H9 (cell line): ENCODE data around the gene NEK7. TPM values are rescaled to one million over a fixed set of nuclear protein-coding genes. Genes with fewer than 3 reads are reported as not detected.

Experiments
- DNase-seq: peaks from one replicate; pipeline ENCODE4 v3.0.0-alpha.2; 2017
- H2AFZ ChIP-seq: one replicate; pipeline ENCODE4 v1.6.1; 2013; ENCODE audit warnings: mild to moderate bottlenecking, low read length, control low read depth, moderate library complexity
- H2AK5ac ChIP-seq: 2 replicates; pipeline ENCODE4 v1.6.1; 2013; ENCODE audit warnings: low read length, control low read depth, mixed read lengths; ENCODE audit not compliant: insufficient read length
- H2BK120ac ChIP-seq: one replicate; pipeline ENCODE4 v1.6.1; 2013; ENCODE audit warnings: low read depth, mild to moderate bottlenecking, low read length, control low read depth, inconsistent platforms; ENCODE audit not compliant: poor library complexity, severe bottlenecking
- H2BK12ac ChIP-seq: 2 replicates; pipeline ENCODE4 v1.6.1; 2013; ENCODE audit warnings: low read length, control low read depth, mixed read lengths, low read depth; ENCODE audit not compliant: insufficient read length
- H2BK15ac ChIP-seq: 2 replicates; pipeline ENCODE4 v1.6.1; 2013; ENCODE audit warnings: low read depth, low read length, control low read depth
- H2BK20ac ChIP-seq: one replicate; pipeline ENCODE4 v1.6.1; 2013; ENCODE audit warnings: low read depth, mild to moderate bottlenecking, low read length, control low read depth, inconsistent platforms; ENCODE audit not compliant: poor library complexity, severe bottlenecking
- H2BK5ac ChIP-seq: 2 replicates; pipeline ENCODE4 v1.6.1; 2013; ENCODE audit warnings: low read length, control low read depth, mixed read lengths; ENCODE audit not compliant: insufficient read length
- H3K14ac ChIP-seq: 2 replicates; pipeline ENCODE4 v1.6.1; 2013; ENCODE audit warnings: low read length, control low read depth; ENCODE audit not compliant: insufficient read depth
- H3K18ac ChIP-seq: 2 replicates; pipeline ENCODE4 v1.6.1; 2013; ENCODE audit warnings: low read depth, mild to moderate bottlenecking, mixed read lengths, low read length, control low read depth; ENCODE audit not compliant: insufficient read length
- H3K23ac ChIP-seq: 2 replicates; pipeline ENCODE4 v1.6.1; 2013; ENCODE audit warnings: low read length, control low read depth, mixed read lengths, low read depth; ENCODE audit not compliant: insufficient read length
- H3K23me2 ChIP-seq: 2 replicates; pipeline ENCODE4 v1.6.1; 2013; ENCODE audit warnings: low read depth, mild to moderate bottlenecking, mixed read lengths, low read length, control low read depth; ENCODE audit not compliant: insufficient read length, poor library complexity, severe bottlenecking
- H3K27ac ChIP-seq: 2 replicates; pipeline ENCODE4 v1.5.1; 2013; ENCODE audit warnings: low read length, control low read depth, mixed read lengths, low read depth; ENCODE audit not compliant: insufficient read length
- H3K27me3 ChIP-seq: 2 replicates; pipeline ENCODE4 v1.6.1; 2013; ENCODE audit warnings: low read length, control low read depth, inconsistent platforms; ENCODE audit not compliant: insufficient read depth
- H3K4ac ChIP-seq: 2 replicates; pipeline ENCODE4 v1.6.1; 2013; ENCODE audit warnings: low read depth, mild to moderate bottlenecking, control low read depth, inconsistent platforms, low read length, moderate library complexity
- H3K4me1 ChIP-seq: 2 replicates; pipeline ENCODE4 v1.6.1; 2013; ENCODE audit warnings: low read length, control low read depth, inconsistent platforms; ENCODE audit not compliant: insufficient read depth
- H3K4me2 ChIP-seq: 2 replicates; pipeline ENCODE4 v1.6.1; 2013; ENCODE audit warnings: low read length, control low read depth, mixed read lengths; ENCODE audit not compliant: insufficient read length, insufficient read depth
- H3K56ac ChIP-seq: 2 replicates; pipeline ENCODE4 v1.6.1; 2013; ENCODE audit warnings: low read depth, mild to moderate bottlenecking, mixed read lengths, low read length, control low read depth; ENCODE audit not compliant: insufficient read length
- H3K79me1 ChIP-seq: 2 replicates; pipeline ENCODE4 v1.6.1; 2013; ENCODE audit warnings: low read depth, mild to moderate bottlenecking, moderate library complexity, low read length, control low read depth, inconsistent platforms; ENCODE audit not compliant: insufficient read depth, poor library complexity, severe bottlenecking
- H3K79me2 ChIP-seq: 2 replicates; pipeline ENCODE4 v1.6.1; 2013; ENCODE audit warnings: low read length, control low read depth, inconsistent platforms; ENCODE audit not compliant: insufficient read depth
- H3K9ac ChIP-seq: 2 replicates; pipeline ENCODE4 v1.6.1; 2013; ENCODE audit warnings: low read length, control low read depth, mixed read lengths; ENCODE audit not compliant: insufficient read length; ENCODE audit errors: extremely low read depth
- H3K9me3 ChIP-seq: one replicate; pipeline ENCODE4 v1.6.1; 2013; ENCODE audit warnings: low read depth, low read length, inconsistent platforms; ENCODE audit not compliant: control insufficient read depth
- H3T11ph ChIP-seq: one replicate; pipeline ENCODE4 v1.6.1; 2013; ENCODE audit warnings: mild to moderate bottlenecking, low read length, control low read depth, inconsistent platforms
- H4K20me1 ChIP-seq: one replicate; pipeline ENCODE4 v1.6.1; 2013; ENCODE audit not compliant: control insufficient read depth, insufficient read length, insufficient read depth
- H4K5ac ChIP-seq: 2 replicates; pipeline ENCODE4 v1.6.1; 2013; ENCODE audit warnings: low read depth, mild to moderate bottlenecking, mixed read lengths, low read length, control low read depth; ENCODE audit not compliant: insufficient read length
- H4K8ac ChIP-seq: replicated peaks from 2 replicates; pipeline ENCODE4 v1.6.1; 2013; ENCODE audit warnings: low read length, control low read depth, mixed read lengths, low read depth; ENCODE audit not compliant: insufficient read length
- H4K91ac ChIP-seq: 2 replicates; pipeline ENCODE4 v1.6.1; 2013; ENCODE audit warnings: low read depth, mild to moderate bottlenecking, moderate library complexity, mixed read lengths, low read length, control low read depth; ENCODE audit not compliant: insufficient read length
- H3K27ac Mint-ChIP-seq, 3 experiments: 2 replicates in 2 of 3; 3 replicates in 1 of 3; pipeline ENCODE4 v1.8.0; 2020 to 2021; ENCODE audit warnings: mixed read lengths in 3 of 3, mild to moderate bottlenecking in 1 of 3, moderate library complexity in 1 of 3
- H3K27me3 Mint-ChIP-seq: 2 replicates; pipeline ENCODE4 v1.8.0; 2021; ENCODE audit warnings: low read depth, mild to moderate bottlenecking, moderate library complexity, mixed read lengths
- H3K36me3 Mint-ChIP-seq, 3 experiments: 2 replicates in 2 of 3; 3 replicates in 1 of 3; pipeline ENCODE4 v1.8.0; 2020 to 2021; ENCODE audit warnings: low read depth in 3 of 3, mixed read lengths in 3 of 3; ENCODE audit not compliant: insufficient read depth in 1 of 3
- H3K4me1 Mint-ChIP-seq, 2 experiments: 2 replicates each; pipeline ENCODE4 v1.8.0; 2020; ENCODE audit warnings: mixed read lengths in 2 of 2
- H3K4me3 Mint-ChIP-seq, 2 experiments: 2 replicates in 1 of 2; 3 replicates in 1 of 2; pipeline ENCODE4 v1.8.0; 2020 to 2021; ENCODE audit warnings: mild to moderate bottlenecking in 2 of 2, mixed read lengths in 2 of 2, moderate library complexity in 1 of 2
- H3K9me3 Mint-ChIP-seq, 2 experiments: 2 replicates in 1 of 2; 3 replicates in 1 of 2; pipeline ENCODE4 v1.8.0; 2020; ENCODE audit warnings: mild to moderate bottlenecking in 2 of 2, mixed read lengths in 2 of 2, moderate library complexity in 1 of 2
- CTCF ChIP-seq: fragments of 200-600 bp; sonication (generic); conservative IDR thresholded peaks from 3 replicates; pipeline ENCODE4 v1.8.0; 2021; ENCODE audit warnings: antibody characterized with exemption, mild to moderate bottlenecking
- WGBS: extraction: QIAGEN DNeasy Blood & Tissue Kit; methylation state at CpG from one replicate; pipeline ENCODE4 v1.1.7; 2013; ENCODE audit warnings: missing lambda C conversion rate, low lambda C conversion rate, mixed read lengths; ENCODE audit not compliant: insufficient read length; ENCODE audit errors: extremely low coverage; 5-methylcytosine and 5-hydroxymethylcytosine counted together
- total RNA-seq: library from RNA; stranded (reverse); gene quantifications from 2 replicates; pipeline ENCODE4 v1.2.1, GENCODE V29; 2021

NEK7 gene
- total RNA-seq, 1 experiment from 2014 or later: 9.6 TPM

GRCh38 chr1:198135366-198135765, 21.4 kb upstream of the NEK7 start:
- Histone ChIP-seq H4K20me1 (no peaks in the 10 kb centered on the region), H4K5ac (no peak overlapping the region), H2BK20ac (no peak overlapping the region), H3T11ph (no peak overlapping the region), H3K18ac (no peak overlapping the region), H2BK12ac (no peak overlapping the region), H3K14ac (no peak overlapping the region), H4K91ac (no peak overlapping the region), H3K27me3 (no peaks in the 10 kb centered on the region), H3K27ac (no peak overlapping the region), H2AFZ (no peak overlapping the region), H3K79me2 (no peaks in the 10 kb centered on the region), H3K79me1 (no peaks in the 10 kb centered on the region), H3K4ac (no peak overlapping the region), H3K4me2 (no peak overlapping the region), H3K4me1 (no peaks in the 10 kb centered on the region), H3K23ac (no peak overlapping the region), H2BK5ac (no peak overlapping the region), H3K23me2 (no peaks in the 10 kb centered on the region), H3K56ac (no peak overlapping the region), H3K9me3 (no peaks in the 10 kb centered on the region), H3K9ac (no peak overlapping the region), H4K8ac (no peak overlapping the region), H2BK15ac (no peak overlapping the region), H2BK120ac (no peak overlapping the region), H2AK5ac (no peak overlapping the region)
- Mint-ChIP-seq H3K4me3 (no peak overlapping the region), H3K27me3 (no peaks in the 10 kb centered on the region), H3K9me3 (peaks cover 0 to 1% of the 10 kb centered on the region in 2 experiments; a peak in 2 of 5 replicates), H3K27ac (no peak overlapping the region), H3K4me1 (no peaks in the 10 kb centered on the region), H3K36me3 (no peaks in the 10 kb centered on the region)
- WGBS: no CpG with 5 or more reads among the region's 1 CpG
- no peak for DNase-seq
- TF ChIP-seq CTCF: no peak
